ENCODE results near the gene ST6GALNAC5.

ST6GALNAC5 gene

GRCh38 chr1:76939050-76939816 is 72.0 kb downstream of the ST6GALNAC5 start:
- no peak for DNase-seq (ENCODE audit: low read depth)
- no peak for TF ChIP-seq MYC (IDR thresholded peaks at IDR 0.05; ENCODE audit: low read depth, low read length)
- TF ChIP-seq POLR2A (IDR thresholded peaks at IDR 0.05; ENCODE audit: extremely low read depth, insufficient read length) = no peak
- TF ChIP-seq CTCF (IDR thresholded peaks at IDR 0.05; ENCODE audit: low read depth, low read length) = no peak
- no peak for TF ChIP-seq MAX (IDR thresholded peaks at IDR 0.05; ENCODE audit: low read depth, low read length)
- H3K4me3 ChIP-seq (ENCODE audit: low read depth, low read length) = no peak overlapping the region

GRCh38 chr1:76939817-76940216 is 72.5 kb downstream of the ST6GALNAC5 start:
- no peak for DNase-seq (ENCODE audit: low read depth)
- H3K4me3 ChIP-seq (ENCODE audit: low read depth, low read length) = no peak overlapping the region
- TF ChIP-seq CTCF (IDR thresholded peaks at IDR 0.05; ENCODE audit: low read depth, low read length) (no peak), MYC (IDR thresholded peaks at IDR 0.05; ENCODE audit: low read depth, low read length) (no peak), POLR2A (IDR thresholded peaks at IDR 0.05; ENCODE audit: extremely low read depth, insufficient read length) (no peak), MAX (IDR thresholded peaks at IDR 0.05; ENCODE audit: low read depth, low read length) (no peak)

- DNase-seq (ENCODE audit: low read depth) = no peak
- H3K4me3 ChIP-seq (ENCODE audit: low read depth, low read length) = no peak overlapping the region
- no peak for TF ChIP-seq MAX (IDR thresholded peaks at IDR 0.05; ENCODE audit: low read depth, low read length)
- no peak for TF ChIP-seq MYC (IDR thresholded peaks at IDR 0.05; ENCODE audit: low read depth, low read length)
- TF ChIP-seq POLR2A (IDR thresholded peaks at IDR 0.05; ENCODE audit: extremely low read depth, insufficient read length) = no peak
- no peak for TF ChIP-seq CTCF (IDR thresholded peaks at IDR 0.05; ENCODE audit: low read depth, low read length)
Observed at GRCh38 chr1:76940571-76941335, 73.5 kb downstream of the ST6GALNAC5 start.

- no peak for TF ChIP-seq MYC (IDR thresholded peaks at IDR 0.05; ENCODE audit: low read depth, low read length)
- no peak for TF ChIP-seq CTCF (IDR thresholded peaks at IDR 0.05; ENCODE audit: low read depth, low read length)
- no peak for TF ChIP-seq POLR2A (IDR thresholded peaks at IDR 0.05; ENCODE audit: extremely low read depth, insufficient read length)
- TF ChIP-seq MAX (IDR thresholded peaks at IDR 0.05; ENCODE audit: low read depth, low read length) = no peak
- DNase-seq (ENCODE audit: low read depth) = no peak
- no peak overlapping the region for H3K4me3 ChIP-seq (ENCODE audit: low read depth, low read length)
Observed at GRCh38 chr1:76942549-76942948, 75.3 kb downstream of the ST6GALNAC5 start.

- no peak for DNase-seq (ENCODE audit: low read depth)
- no peak for TF ChIP-seq POLR2A (IDR thresholded peaks at IDR 0.05; ENCODE audit: extremely low read depth, insufficient read length)
- TF ChIP-seq MAX (IDR thresholded peaks at IDR 0.05; ENCODE audit: low read depth, low read length) = no peak
- no peak for TF ChIP-seq MYC (IDR thresholded peaks at IDR 0.05; ENCODE audit: low read depth, low read length)
- TF ChIP-seq CTCF (IDR thresholded peaks at IDR 0.05; ENCODE audit: low read depth, low read length) = no peak
- no peak overlapping the region for H3K4me3 ChIP-seq (ENCODE audit: low read depth, low read length)
Observed at GRCh38 chr1:76944942-76945341, 77.7 kb downstream of the ST6GALNAC5 start.
